Peyer's patch (tissue), 4 donors: ENCODE results near the gene CCDC197.

Experiments
- CTCF ChIP-seq, 6 experiments: fragments of 450-650 bp in 4 of 6; fragments of 200-600 bp in 2 of 6; sonication (generic) in 1 of 6; IDR thresholded peaks; one replicate each; pipeline ENCODE4 v1.5.1; 2017 to 2019; ENCODE audit warnings: antibody characterized with exemption in 6 of 6, mild to moderate bottlenecking in 3 of 6, moderate library complexity in 1 of 6
- POLR2A ChIP-seq, 2 donors: fragments of 450-650 bp; IDR thresholded peaks; one replicate each; pipeline ENCODE4 v1.5.1; 2017; ENCODE audit warnings: antibody characterized with exemption in 2 of 2, mild to moderate bottlenecking in 2 of 2, moderate library complexity in 2 of 2

- no peak for TF ChIP-seq CTCF (IDR thresholded peaks at IDR 0.05)
- no peak for TF ChIP-seq POLR2A (IDR thresholded peaks at IDR 0.05)
Observed at GRCh38 chr14:94000267-94000666, 3.2 kb downstream of the CCDC197 start.
